GM12878 (cell line): ENCODE data around the gene CAMK1. TPM values are rescaled to one million over a fixed set of nuclear protein-coding genes. Genes with fewer than 3 reads are reported as not detected.

Source experiments
- ATAC-seq: fragments of 200-7000 bp; cut with Tn5 transposase; 3 replicates; pipeline ENCODE4 v1.9.1; 2020; ENCODE audit warnings: mild to moderate bottlenecking, moderate library complexity
- BruUV-seq: library from RNA; stranded (reverse); fragments of 400-500 nt; replicated peaks from 2 replicates; lab custom pipeline; 2021; lab: Mats Ljungman, UMichigan
- CTCF ChIA-PET: fragments of 300-600 bp; sonication (Branson Sonifier 250); formaldehyde crosslinking; extraction: SDS; loops from one replicate; lab custom pipeline; 2021; ENCODE audit warnings: inconsistent platforms; lab: Yijun Ruan, JAX
- POLR2A ChIA-PET: fragments of 350-600 bp; formaldehyde crosslinking; extraction: SDS; loops from one replicate; lab custom pipeline; 2021; ENCODE audit warnings: inconsistent platforms; lab: Charles Lee
- RAD21 ChIA-PET: fragments of 300-600 bp; sonication (Branson Sonifier 250); formaldehyde crosslinking; loops from one replicate; lab custom pipeline; 2023; ENCODE audit warnings: antibody characterized with exemption; ENCODE audit not compliant: unreplicated experiment; lab: Charles Lee
- SMC1A ChIA-PET: fragments of 300-600 bp; sonication (Branson Sonifier 250); formaldehyde crosslinking; loops from one replicate; lab custom pipeline; 2023; ENCODE audit not compliant: unreplicated experiment, uncharacterized antibody; lab: Charles Lee
- DNase-seq: peaks from one replicate; pipeline ENCODE4 v3.0.0-alpha.2; 2011; ENCODE audit warnings: low read depth, low spot score
- FAIRE-seq: peaks from 3 replicates; lab custom pipeline; 2011; peaks lifted over from hg19 to GRCh38; lab: Jason Lieb, UNC
- H2AFZ ChIP-seq: 2 replicates; pipeline ENCODE4 v1.6.0; 2011; ENCODE audit warnings: low read depth, low read length, control low read depth; ENCODE audit not compliant: control insufficient read depth
- H3K27ac ChIP-seq: 2 replicates; pipeline ENCODE4 v1.5.1; 2011; ENCODE audit warnings: control low read depth; ENCODE audit not compliant: control insufficient read depth, insufficient read depth
- H3K27me3 ChIP-seq, 2 experiments: replicated peaks in 1 of 2; 2 replicates each; pipeline versions ENCODE4 v1.6.0 to v1.6.1; 2011; ENCODE audit warnings: low read length in 1 of 2; ENCODE audit not compliant: control insufficient read depth in 2 of 2, insufficient read depth in 2 of 2
- H3K36me3 ChIP-seq, 2 experiments: 2 replicates each; pipeline ENCODE4 v1.5.1; 2011; ENCODE audit warnings: low read length in 1 of 2; ENCODE audit not compliant: control insufficient read depth in 2 of 2, insufficient read depth in 2 of 2
- H3K4me1 ChIP-seq: 2 replicates; pipeline ENCODE4 v1.6.1; 2011; ENCODE audit warnings: mild to moderate bottlenecking, low read length, moderate library complexity, mixed read lengths; ENCODE audit not compliant: control insufficient read depth, insufficient read depth
- H3K4me2 ChIP-seq: 2 replicates; pipeline ENCODE4 v1.6.0; 2011; ENCODE audit warnings: control low read depth; ENCODE audit not compliant: control insufficient read depth, insufficient read depth
- H3K4me3 ChIP-seq: fragments of 200-600 bp; sonication (generic); 2 replicates; pipeline ENCODE4 v1.5.1; 2016
- H3K79me2 ChIP-seq: 2 replicates; pipeline ENCODE4 v1.6.0; 2011; ENCODE audit warnings: low read length; ENCODE audit not compliant: control insufficient read depth, insufficient read depth
- H3K9ac ChIP-seq: 2 replicates; pipeline ENCODE4 v1.8.0; 2011; ENCODE audit warnings: low read length, control low read depth, mixed read lengths; ENCODE audit not compliant: control insufficient read depth, insufficient read depth
- H3K9me3 ChIP-seq: replicated peaks from 3 replicates; pipeline ENCODE4 v1.5.1; 2011; ENCODE audit warnings: mild to moderate bottlenecking, low read length; ENCODE audit not compliant: control insufficient read depth, insufficient read depth
- H4K20me1 ChIP-seq: 2 replicates; pipeline ENCODE4 v1.6.0; 2011; ENCODE audit not compliant: control insufficient read depth, insufficient read depth
- BHLHE40 ChIP-seq, 2 experiments: fragments of 450-650 bp in 1 of 2; IDR thresholded peaks; 2 replicates each; pipeline ENCODE4 v1.6.1; 2011 to 2017; ENCODE audit warnings: low read depth in 2 of 2, borderline replicate concordance in 1 of 2, improper control_type of control experiment in 1 of 2, low read length in 1 of 2, mild to moderate bottlenecking in 1 of 2
- BRCA1 ChIP-seq: IDR thresholded peaks from 2 replicates; pipeline ENCODE4 v1.6.1; 2011; ENCODE audit warnings: low read depth, low read length, improper control_type of control experiment
- CBX3 ChIP-seq: fragments of 200-600 bp; sonication (generic); IDR thresholded peaks from 2 replicates; pipeline ENCODE4 v1.6.1; 2016; ENCODE audit warnings: low read depth, borderline replicate concordance
- CHD4 ChIP-seq: fragments of 200-600 bp; sonication (generic); IDR thresholded peaks from 2 replicates; pipeline ENCODE4 v1.6.1; 2016; ENCODE audit warnings: mild to moderate bottlenecking
- EED ChIP-seq: sonication (generic); IDR thresholded peaks from 2 replicates; pipeline ENCODE4 v1.6.1; 2016; ENCODE audit warnings: antibody characterized with exemption, low read depth
- EGR1 ChIP-seq, 2 experiments: IDR thresholded peaks; 1 replicate in 1 of 2; 2 replicates in 1 of 2; pipeline ENCODE4 v1.6.1; 2011 to 2012; ENCODE audit warnings: low read depth in 2 of 2, low read length in 2 of 2, borderline replicate concordance in 1 of 2, mild to moderate bottlenecking in 1 of 2, moderate library complexity in 1 of 2
- HDAC2 ChIP-seq: fragments of 200-600 bp; sonication (generic); IDR thresholded peaks from 2 replicates; pipeline ENCODE4 v1.6.1; 2017
- KDM1A ChIP-seq: fragments of 200-600 bp; sonication (generic); IDR thresholded peaks from 2 replicates; pipeline ENCODE4 v1.6.1; 2016; ENCODE audit warnings: borderline replicate concordance
- KLF5 ChIP-seq: fragments of 450-650 bp; IDR thresholded peaks from 2 replicates; pipeline ENCODE4 v1.6.1; 2014; ENCODE audit warnings: mild to moderate bottlenecking; ENCODE audit not compliant: partially characterized antibody
- RAD21 ChIP-seq: IDR thresholded peaks from 2 replicates; pipeline ENCODE4 v1.6.1; 2011; ENCODE audit warnings: mild to moderate bottlenecking, low read depth, low read length, moderate library complexity; ENCODE audit not compliant: insufficient read depth
- RAD51 ChIP-seq: fragments of 450-650 bp; IDR thresholded peaks from 2 replicates; pipeline ENCODE4 v1.6.1; 2016; ENCODE audit warnings: moderate library complexity, mild to moderate bottlenecking, inconsistent platforms
- TCF7 ChIP-seq: IDR thresholded peaks from 2 replicates; pipeline ENCODE4 v1.6.1; 2014; ENCODE audit warnings: antibody characterized with exemption, borderline replicate concordance
- WGBS: methylation state at CpG from one replicate; pipeline ENCODE4 v1.1.6; 2016; ENCODE audit warnings: low lambda C conversion rate; ENCODE audit not compliant: insufficient replicate concordance, insufficient coverage; ENCODE audit errors: missing lambda C conversion rate; 5-methylcytosine and 5-hydroxymethylcytosine counted together
- in situ Hi-C: fragments of 300-500 bp; cut with MboI; formaldehyde crosslinking; loops from 9 replicates; pipeline ENCODE4 v1.14.3; 2018; ENCODE audit warnings: mixed read lengths
- intact Hi-C: fragments of 100-400 bp; cut with micrococcal nuclease; formaldehyde crosslinking; loops from one replicate; pipeline ENCODE4 v1.14.2; 2022; ENCODE audit not compliant: unreplicated experiment
- polyA plus RNA-seq, 11 experiments: library from polyadenylated mRNA; depleted of rRNA in 4 of 11; unstranded in 6 of 11; stranded (reverse) in 5 of 11; fragments of >200 nt; fragmentation: Nextera tagmentation in 4 of 11; fragmentation: Illumina TruSeq in 1 of 11; extraction: Ambion mirVana in 4 of 11; extraction: Trizol in 1 of 11; gene quantifications; 1 replicate in 1 of 11; 2 replicates in 10 of 11; pipeline versions ENCODE4 v1.2.1 to v1.2.3, GENCODE V29; 2011 to 2016; ENCODE audit warnings: inconsistent platforms in 2 of 11, missing spikeins in 2 of 11, low read depth in 1 of 11
- total RNA-seq, 4 experiments: library from RNA; depleted of rRNA in 3 of 4; stranded (reverse); fragments of >200 nt in 3 of 4; fragmentation: Illumina TruSeq in 1 of 4; extraction: Trizol in 1 of 4; gene quantifications; 2 replicates each; pipeline versions ENCODE4 v1.2.1 to v1.2.3, GENCODE V29; 2013 to 2021
- TF ChIP-seq, protein P1 (sequence below): fragments of 450-650 bp; IDR thresholded peaks from 2 replicates; pipeline ENCODE4 v1.6.1; 2017; ENCODE audit warnings: antibody characterized with exemption, mild to moderate bottlenecking, moderate library complexity

CAMK1 gene
- total and polyA plus RNA-seq, 10 of the 15 experiments (the other 5 are each of a cell fraction or from before 2014, with no cell fraction given): 0.24 to 2.1 (median 0.51) TPM; not detected in 2

DNA sequence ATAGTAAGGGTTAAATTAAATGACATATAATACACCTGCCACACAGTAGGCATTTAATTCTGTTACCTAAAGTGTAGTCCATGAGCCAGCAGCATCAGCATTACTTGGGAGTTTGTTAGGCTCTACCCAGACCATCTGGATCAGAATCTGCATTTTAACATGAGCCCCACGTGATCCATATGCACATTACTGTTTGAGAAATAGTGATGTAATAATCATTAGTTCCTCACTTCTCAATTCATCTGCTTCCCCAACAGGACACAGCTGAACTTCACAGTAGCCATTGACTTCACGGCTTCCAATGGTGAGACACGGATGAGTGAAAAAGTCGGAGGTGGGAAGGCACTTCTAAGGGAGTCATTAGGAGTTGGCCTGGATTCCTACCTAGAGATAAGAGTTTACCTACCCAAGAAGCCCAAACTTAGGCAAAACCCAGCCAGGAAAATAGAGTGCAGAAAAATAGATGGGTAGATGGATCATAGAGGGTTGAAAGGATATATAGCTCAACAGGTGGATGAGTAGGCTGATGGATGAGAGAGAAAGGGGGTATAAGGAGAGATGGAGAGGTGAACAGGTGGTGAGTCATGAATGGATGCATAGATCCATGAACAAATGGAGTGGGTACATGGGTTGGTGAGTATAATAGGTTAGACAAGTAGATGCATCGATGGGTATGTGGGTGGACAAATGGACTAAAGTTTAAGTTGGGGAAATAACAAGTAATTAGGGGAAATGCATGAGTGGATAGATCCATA, 52.8 kb downstream of the CAMK1 start:
- RAD21 ChIA-PET: no interaction called here
- Histone ChIP-seq H3K27ac (no peak overlapping the region), H3K9ac (no peak overlapping the region), H3K4me2 (no peak overlapping the region), H3K9me3 (no peaks in the 10 kb centered on the region), H3K4me1 (no peaks in the 10 kb centered on the region), H2AFZ (no peak overlapping the region), H3K79me2 (no peaks in the 10 kb centered on the region), H3K27me3 (peaks cover 0 to under 1% of the 10 kb centered on the region in 2 experiments; a peak in 3 of 4 replicates), H4K20me1 (no peaks in the 10 kb centered on the region), H3K4me3 (no peak overlapping the region), H3K36me3 (no peaks in the 10 kb centered on the region)
- SMC1A ChIA-PET: interaction anchor here (1.2 kb wide), 1 partner anchor 10 kb away, joined by 3 read pairs; no protein-coding TSS in a partner anchor
- WGBS: 47% methylated on average over 5 of the region's 5 CpGs
- BruUV-seq: no TSS peak
- FAIRE-seq (no peak), ATAC-seq (no peak), DNase-seq (no peak)
- in situ Hi-C loops: no loop called here
- POLR2A ChIA-PET: no interaction called here
- TF ChIP-seq RAD21 (no peak), BHLHE40 (IDR thresholded peaks at IDR 0.05; ENCODE audit: borderline replicate concordance in 1 of 2, low read depth in 2 of 2, low read length in 1 of 2) (no peak), KLF5 (no peak), HDAC2 (no peak), BRCA1 (no peak), EGR1 (IDR thresholded peaks at IDR 0.05; ENCODE audit: borderline replicate concordance in 1 of 2, low read depth in 2 of 2, low read length in 2 of 2) (no peak), CBX3 (no peak), KDM1A (no peak), TCF7 (no peak), RAD51 (no peak), EED (no peak), CHD4 (no peak)
- TF ChIP-seq, protein P1, sequence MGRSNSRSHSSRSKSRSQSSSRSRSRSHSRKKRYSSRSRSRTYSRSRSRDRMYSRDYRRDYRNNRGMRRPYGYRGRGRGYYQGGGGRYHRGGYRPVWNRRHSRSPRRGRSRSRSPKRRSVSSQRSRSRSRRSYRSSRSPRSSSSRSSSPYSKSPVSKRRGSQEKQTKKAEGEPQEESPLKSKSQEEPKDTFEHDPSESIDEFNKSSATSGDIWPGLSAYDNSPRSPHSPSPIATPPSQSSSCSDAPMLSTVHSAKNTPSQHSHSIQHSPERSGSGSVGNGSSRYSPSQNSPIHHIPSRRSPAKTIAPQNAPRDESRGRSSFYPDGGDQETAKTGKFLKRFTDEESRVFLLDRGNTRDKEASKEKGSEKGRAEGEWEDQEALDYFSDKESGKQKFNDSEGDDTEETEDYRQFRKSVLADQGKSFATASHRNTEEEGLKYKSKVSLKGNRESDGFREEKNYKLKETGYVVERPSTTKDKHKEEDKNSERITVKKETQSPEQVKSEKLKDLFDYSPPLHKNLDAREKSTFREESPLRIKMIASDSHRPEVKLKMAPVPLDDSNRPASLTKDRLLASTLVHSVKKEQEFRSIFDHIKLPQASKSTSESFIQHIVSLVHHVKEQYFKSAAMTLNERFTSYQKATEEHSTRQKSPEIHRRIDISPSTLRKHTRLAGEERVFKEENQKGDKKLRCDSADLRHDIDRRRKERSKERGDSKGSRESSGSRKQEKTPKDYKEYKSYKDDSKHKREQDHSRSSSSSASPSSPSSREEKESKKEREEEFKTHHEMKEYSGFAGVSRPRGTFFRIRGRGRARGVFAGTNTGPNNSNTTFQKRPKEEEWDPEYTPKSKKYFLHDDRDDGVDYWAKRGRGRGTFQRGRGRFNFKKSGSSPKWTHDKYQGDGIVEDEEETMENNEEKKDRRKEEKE: no peak
- CTCF ChIA-PET: no interaction called here
- intact Hi-C loops: no loop called here
